ENCODE data around the gene ACYP2.
"Not testable (repeated sequence)": the region's sequence is repeated elsewhere in the genome, so short reads cannot be mapped to it uniquely, and the experiment has no call there.

The ACYP2 gene

DNA sequence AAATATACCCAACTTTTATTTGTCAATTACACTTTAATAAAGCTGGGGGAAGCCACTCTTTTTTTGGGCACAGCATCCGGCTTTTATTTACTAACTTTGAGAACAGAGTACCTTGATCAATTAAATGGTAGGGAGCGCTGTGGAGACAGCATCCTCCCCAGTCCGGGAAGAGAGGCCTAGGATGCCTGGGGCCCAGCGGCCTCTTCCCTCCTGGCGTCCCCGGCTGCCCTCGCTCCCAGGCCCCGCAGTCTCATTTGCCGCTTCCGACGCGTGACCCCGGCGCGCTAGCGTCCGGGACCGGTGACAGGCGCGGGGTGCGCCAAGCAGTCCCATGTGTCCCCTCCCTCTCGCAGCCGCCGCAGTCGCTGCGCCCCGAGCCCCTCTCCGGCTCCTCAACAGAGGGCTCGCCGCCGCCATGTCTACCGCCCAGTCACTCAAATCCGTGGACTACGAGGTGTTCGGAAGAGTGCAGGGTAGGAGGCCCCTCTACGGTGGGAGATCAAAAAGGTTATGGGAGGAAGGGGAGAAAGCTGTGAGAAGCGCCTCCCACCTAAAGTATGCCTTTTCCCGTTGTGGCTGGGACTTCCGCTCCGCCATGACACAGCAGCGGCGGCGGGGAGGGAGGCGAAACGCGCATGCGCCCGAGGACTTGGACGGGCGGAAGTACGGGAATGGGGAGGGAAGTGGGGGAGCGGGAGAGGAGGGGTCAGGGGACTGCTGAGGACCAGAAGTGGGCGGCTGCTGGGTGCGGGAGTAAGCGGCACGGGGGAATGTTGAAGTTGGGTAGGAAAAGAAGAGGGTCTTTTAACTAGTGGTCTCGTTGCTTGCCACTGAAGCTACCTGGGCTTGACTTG, at the start of gene ACYP2:
Gene ACYP2 (plus strand): TSS at position 332 of the 854 bp plus-strand sequence.
- ATAC-seq, result peak; percentile 80 to 82

DNA sequence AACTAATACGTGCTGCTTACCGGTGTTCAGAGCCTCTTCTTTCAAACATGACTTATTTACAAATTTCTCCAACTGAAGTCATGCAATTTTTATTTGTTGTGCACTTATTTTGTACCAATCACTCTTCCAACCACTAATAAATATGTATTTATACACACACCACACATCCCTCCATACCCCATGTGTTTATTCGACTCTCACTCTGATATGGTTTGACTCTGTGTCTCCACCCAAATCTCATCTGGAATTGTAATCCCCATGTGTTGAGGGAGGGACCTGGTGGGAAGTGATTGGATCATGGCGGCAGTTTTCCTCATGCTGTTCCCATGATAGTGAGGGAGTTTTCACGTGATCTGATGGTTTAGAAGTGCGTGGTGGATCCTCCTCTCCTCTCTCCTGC, 49.5 kb upstream of the ACYP2 start:
- ATAC-seq, result no peak

DNA sequence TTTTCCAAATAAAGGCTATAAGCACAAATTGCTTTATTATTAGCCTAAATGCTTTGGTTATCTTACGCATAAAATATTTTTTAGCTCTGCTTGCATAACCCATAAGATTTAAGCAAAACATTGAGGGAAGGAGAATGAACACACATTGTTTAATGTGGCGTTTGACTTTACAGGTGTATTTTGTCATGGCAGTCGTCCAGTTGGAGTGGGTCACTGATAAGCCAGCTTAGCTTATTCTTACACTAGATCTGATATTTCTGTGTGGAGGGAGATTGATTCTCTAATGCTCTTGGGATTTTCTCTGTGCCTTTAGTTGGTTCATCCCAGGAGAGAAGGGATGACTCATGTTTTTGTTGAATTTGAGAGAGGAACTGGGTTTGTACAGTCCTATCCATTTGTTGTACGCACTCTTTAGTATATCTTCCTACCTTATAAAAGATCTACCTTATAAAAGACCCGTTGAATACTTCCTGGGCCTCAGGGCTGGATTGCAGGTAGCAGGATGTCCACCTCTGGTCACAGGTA, 47.5 kb upstream of the ACYP2 start:
- no peak for ATAC-seq

DNA sequence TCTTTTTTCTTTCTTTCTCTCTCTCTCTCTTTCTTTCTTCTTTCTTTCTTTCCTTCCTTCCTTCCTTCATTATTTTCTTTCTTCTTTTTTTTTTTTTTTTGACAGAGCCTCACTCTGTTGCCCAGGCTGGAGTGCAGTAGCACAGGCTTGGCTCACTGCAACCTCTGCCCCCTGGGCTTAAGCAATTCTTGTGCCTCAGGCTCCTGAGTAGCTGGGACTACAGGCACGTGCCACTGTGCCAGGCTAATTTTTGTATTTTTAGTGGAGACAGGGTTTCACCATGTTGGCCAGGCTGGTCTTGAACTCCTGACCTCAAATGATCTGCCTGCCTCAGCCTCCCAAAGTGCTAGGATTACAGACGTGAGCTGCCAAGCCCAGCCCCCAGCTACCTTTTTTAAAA, 42.9 kb upstream of the ACYP2 start:
- ATAC-seq, result not testable (repeated sequence)

DNA sequence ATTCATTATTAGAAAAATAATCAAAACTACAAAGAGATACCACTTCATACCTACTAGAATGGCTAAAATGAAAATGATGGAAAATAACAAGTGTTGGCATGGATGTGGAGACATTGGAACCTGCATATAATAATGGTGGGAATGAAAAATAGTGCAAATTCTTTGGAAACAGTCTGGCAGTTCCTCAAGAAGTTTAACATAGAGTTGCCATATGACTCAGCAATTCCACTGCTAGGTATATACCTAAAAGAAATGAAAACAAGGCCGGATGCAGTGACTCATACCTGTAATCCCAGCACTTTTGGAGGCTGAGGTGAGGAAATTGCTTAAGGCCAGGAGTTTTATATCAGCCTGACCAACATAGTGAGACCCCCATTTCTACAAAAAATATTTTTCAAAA, 41.6 kb upstream of the ACYP2 start:
- peak in 1 of 2 donors; percentile 38 for ATAC-seq

DNA sequence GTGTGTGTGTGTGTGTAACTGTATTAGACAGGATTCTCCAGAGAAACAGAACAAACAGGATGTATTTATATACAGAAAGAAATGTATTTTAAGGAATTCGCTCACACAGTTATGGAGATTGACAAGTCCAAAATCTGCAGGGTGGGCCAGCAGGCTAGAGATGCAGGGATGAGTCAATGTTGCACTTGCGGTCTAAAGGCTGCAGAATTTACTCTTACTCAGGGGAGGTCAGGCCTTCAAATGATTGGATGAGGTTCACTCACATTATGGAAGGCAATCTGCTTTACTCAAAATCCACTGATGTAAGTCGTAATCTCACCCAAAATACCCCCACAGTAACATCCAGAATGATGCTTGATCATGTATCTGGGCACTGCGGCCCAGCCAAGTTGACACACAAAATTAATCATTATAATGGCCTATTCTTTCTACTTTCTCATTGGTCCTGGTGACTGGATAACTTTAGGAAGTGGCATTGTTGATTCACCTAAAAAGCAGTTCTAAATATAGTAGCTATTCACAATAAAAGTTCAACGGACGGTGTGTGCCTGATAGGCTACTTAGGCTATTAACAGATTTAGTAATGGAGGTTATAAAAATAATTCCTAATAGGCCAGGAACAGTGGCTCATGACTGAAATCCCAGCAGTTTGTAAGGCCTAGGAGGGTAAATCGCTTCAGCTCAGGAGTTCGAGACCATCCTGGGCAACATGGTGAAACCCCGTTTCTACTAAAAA, 40.6 kb upstream of the ACYP2 start:
- no peak for ATAC-seq

DNA sequence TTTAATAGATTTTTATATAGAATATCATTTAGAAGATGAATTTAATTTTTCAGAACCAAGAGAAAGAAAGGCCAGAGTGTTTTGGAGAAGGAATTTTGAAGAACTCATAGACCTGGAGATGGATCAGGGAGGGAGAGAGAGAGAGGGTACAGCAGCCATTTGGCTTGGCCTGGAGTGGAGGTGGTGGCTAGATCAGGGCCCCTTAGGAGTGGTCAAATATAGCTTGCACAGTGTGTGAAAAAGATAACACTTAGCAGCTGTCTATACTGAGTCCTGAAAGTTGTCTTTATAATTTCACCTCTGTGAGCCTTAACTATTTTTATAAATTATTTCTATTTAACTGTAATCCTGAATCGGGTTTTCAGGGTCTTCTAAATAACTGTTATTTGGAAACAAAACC, 38.8 kb upstream of the ACYP2 start:
- ATAC-seq, result no peak

DNA sequence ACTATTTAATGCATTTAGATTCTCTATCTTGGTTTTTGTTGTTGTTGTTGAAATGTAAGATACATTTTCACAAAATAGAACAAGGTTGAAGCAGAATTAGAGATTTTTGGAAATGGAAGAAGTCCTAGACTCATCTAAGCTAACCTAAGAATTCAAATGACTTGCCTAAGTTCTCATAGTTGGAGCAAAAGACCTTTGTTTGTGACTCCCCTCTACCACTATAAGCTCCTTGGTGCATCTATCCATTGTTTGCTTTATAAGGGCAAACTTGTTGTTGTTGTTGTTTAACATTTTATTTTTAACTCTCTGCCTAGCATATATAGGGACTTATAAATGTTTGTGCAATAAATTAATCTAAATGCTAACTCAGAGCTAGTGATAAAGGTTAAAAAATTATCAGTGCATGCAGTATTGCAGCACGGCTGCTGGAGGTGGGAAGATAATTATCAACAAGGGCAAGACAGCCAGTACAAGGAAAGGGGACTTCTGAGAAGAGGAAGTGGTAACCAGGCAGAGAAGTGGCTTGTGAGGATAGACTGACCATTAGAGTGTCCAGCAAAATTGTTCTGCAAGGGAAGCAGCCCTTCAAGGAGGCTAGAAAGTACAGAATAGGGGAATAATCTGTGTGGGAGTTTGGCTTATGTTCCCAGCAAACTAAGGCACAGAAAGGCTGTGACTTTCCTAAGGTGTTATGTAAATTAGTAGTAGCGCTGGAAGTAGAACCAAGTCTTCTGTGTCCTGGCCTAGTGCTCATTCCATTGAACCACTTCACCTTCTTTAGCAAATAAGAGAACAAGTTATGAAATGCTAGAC, 38.1 kb upstream of the ACYP2 start:
- ATAC-seq, result no peak

DNA sequence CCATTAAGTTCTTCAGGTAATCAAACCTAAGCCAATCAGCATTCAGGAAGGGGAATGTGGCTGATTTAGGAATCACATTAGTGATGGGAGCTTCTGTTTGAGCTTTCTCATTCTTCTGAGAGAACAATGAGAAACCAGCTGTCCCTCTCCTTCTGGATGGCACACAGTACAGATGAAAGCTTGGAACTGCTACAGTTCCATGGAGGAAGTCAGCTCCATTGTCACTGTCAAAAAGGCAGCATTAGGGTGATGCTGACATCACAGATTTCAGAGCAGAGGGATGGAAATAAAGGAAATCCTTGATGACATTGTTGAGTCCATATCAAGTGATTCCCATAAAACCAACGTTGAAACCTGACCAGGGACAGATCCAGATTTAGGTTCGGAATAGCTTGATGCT, 36.1 kb upstream of the ACYP2 start:
- no peak for ATAC-seq

DNA sequence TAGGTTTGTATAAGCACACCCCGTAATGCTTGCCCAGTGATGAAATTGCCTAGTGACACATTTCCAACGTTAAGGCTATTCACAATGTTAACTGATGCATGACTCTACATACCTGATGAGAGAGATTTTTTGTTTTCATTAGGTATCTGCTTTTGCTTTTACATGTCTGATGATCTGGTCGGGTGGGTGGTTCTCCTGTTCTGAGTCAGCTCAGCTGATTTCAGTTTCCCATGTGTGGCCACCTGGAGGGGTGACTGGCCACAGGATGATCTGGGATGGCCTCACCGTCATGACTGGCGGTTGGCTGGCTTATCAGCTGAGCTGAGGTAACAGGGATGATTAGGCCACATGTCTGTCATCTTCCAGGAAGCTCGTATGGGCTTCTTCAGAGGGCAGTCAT, 33.8 kb upstream of the ACYP2 start:
- peak; percentile 92 to 93 for ATAC-seq

DNA sequence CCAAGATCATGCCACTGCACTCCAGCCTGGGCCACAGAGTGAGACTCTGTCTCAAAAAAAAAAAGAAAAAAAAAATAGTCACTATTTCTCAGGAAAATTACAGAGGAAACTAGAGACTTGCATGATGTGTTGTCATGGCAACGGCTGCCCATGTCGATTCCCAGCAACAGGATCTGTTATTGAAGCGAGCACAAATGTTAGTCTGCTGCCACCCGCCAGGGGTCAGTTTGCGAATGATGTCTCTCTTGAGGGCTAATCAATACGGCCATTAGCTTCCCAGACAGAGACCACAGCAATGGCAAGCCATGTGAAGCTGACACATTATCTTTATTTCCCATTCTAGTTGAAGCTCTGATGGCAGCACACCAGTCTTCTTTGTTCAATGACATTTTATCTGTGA, 32.4 kb upstream of the ACYP2 start:
- no peak for ATAC-seq

DNA sequence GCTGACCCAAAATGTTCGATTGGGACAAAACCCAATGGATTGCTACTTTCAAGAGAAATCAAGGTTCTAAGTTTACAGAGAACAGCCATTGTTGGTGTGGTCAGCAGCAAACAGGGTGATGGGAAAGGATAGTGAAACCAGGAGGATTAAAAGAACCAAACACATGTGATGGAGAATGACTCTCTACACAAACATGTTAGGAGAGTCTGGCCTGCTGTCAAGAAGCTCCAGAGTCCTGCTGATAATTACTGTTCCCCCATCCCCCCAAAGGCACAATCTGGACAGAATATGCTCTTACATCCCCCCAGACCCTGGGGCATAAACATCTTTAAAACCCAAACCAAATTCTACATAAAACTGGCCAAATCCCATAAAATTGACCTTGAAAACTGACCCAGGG, 32.0 kb upstream of the ACYP2 start:
- no peak for ATAC-seq

DNA sequence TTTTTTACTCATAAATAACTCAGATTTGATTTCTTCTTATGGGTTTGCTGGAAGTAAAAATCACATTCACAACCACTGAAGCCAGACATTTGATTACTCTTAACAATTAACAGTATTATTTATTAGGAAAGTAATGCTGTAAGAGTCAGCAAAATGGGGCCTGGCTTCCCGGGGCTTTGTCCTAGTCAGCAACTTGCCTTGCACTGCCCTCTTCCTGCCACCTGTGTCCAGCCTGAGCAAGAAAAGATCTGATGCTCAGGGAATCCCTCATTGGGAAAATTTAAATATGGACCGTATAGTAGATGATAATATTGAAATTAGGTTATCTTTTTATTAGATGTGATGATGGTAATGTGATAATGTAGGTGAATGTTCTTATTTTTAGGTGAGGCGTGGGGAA, 30.8 kb upstream of the ACYP2 start:
- ATAC-seq, result no peak

DNA sequence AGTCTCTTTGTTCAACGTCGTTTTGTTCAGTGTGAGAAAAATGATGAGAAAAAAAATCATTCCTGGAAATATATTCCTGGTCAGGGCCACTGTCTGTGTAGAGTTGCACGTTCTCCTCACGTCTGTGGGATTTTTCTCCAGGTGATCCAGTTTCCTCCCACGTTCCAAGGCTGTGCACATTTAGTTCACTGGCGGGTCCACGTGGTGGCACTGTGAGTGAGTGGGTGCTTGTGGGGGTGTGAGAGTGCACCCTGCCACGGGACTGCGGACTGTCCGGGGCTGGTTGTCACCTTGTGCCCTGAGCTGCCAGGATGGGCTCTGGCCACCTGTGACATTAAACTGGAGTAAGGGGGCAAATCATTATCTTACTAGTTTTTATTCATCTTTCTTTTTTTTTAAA, 30.3 kb upstream of the ACYP2 start:
- no peak for ATAC-seq

DNA sequence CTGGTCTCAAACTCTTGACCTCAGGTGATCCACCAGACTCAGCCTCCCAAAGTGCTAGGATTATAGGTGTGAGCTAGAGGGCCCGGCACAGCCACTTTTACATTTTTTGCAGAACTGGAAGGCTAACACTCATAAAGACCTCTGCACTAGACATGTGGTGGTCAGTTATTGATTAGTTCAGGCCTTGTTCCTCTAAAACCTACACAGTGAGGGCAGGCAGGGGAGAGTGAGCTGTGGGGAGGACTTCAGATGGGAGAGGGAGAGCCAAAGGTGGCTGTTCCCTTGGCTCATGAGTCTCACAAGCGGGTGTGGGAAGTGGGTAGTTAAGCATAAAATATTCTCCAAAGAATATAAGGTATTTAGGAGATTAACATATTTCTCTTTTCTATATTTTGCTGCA, 29.3 kb upstream of the ACYP2 start:
- no peak for ATAC-seq

DNA sequence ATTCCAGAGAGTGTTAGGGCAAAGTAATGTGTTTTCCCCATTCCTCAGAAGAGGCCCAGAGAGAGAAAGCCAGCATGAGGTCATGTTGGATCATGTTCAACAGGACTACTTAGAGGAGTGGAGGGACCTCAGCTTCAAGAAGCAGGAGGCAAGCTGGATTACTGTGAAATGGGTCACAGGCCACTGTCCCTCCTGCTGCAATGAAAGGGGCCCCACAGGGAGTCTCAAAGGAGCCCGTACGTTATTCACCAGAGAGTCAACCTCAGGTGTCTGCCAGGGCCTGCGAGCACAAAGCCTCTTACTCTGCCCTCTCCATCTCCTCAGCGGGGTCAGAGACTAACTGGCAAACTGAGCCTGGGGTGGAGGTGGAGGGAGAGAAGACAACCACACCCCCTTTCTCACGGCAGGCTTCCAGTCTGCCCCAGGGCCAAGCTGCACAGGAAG, 27.2 kb upstream of the ACYP2 start:
- ATAC-seq, result no peak

DNA sequence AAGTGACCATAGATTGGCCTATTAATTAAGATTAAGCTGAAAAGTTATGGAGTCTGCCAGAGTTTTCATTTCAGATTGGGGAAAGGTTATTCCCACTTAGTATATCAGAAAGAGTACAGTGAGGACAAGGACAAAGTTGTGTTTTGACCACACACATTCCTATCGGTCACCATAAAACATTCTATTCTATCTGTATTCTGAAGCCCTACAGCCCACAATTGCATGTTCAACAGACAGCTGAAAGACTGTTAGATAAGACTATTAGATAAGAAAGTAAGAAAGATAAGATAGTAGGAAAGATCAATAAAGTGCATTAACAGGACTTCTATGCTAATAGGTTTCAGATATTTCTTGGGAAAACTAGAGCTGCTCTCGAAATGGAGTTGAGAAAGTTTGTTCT, 26.7 kb upstream of the ACYP2 start:
- ATAC-seq, result no peak

DNA sequence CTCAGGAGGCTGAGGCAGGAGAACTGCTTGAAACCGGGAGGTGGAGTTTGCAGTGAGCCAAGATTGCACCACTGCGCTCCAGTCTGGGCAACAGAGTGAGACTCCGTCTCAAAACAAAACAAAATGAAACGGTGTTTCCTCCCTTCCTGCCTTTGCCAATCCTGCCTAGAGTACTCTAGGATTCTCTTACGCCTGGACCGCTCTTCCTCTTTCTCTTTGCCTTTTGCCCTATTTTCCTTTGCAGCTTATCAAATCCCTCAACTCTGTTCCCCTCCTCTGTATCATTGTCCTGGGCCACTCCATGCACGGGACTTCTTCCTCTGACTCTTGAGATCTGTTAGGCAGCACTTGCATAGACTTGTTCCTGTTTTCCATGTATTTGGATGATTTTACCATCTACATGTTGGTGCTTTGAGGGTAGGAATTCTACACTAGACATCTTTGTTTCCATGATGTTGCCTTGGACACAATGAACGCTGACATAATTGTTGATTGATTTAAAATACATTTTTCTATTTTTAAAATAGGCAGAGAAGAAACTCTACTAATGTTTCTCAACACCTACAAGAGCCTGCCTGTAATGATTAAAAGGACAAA, 24.8 kb upstream of the ACYP2 start:
- no peak for ATAC-seq

DNA sequence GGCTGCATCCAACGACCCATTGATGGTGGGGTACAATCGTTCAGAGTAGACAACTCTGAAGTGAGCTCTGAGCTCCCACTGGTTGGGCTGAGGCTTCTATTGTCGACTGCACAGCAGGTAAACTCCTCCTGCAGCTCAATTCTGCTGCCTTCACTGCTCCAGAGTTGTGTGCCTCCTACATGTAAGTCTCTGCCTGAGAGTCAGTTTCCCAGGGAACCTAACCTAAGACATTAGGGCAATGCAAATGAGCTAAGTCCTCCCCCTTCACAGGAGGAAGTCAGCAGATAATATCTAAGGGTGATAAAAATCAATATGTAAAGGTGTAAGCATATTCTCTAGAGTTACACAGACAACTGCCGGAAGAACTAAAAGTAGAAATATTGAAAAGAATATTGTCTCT, 22.5 kb upstream of the ACYP2 start:
- peak; percentile 61 to 62 for ATAC-seq

DNA sequence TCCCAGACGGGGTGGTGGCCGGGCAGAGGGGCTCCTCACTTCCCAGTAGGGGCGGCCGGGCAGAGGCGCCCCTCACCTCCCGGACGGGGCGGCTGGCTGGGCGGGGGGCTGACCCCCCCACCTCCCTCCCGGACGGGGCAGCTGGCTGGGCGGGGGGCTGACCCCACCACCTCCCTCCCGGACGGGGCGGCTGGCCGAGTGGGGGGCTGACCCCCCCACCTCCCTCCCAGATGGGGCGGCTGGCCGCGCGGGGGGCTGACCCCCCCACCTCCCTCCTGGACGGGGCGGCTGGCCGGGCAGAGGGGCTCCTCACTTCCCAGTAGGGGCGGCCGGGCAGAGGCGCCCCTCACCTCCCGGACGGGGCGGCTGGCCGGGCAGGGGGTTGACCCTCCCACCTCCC, 20.0 kb upstream of the ACYP2 start:
- ATAC-seq, result not testable (repeated sequence)

DNA sequence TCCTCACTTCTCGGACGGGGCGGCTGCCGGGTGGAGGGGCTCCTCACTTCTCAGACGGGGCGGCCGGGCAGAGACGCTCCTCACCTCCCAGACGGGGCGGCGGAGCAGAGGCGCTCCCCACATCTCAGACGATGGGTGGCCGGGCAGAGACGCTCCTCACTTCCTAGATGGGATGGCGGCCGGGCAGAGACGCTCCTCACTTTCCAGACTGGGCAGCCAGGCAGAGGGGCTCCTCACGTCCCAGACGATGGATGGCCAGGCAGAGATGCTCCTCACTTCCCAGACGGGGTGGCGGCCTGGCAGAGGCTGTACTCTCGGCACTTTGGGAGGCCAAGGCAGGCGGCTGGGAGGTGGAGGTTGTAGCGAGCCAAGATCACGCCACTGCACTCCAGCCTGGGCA, 19.3 kb upstream of the ACYP2 start:
- ATAC-seq, result not testable (repeated sequence)

DNA sequence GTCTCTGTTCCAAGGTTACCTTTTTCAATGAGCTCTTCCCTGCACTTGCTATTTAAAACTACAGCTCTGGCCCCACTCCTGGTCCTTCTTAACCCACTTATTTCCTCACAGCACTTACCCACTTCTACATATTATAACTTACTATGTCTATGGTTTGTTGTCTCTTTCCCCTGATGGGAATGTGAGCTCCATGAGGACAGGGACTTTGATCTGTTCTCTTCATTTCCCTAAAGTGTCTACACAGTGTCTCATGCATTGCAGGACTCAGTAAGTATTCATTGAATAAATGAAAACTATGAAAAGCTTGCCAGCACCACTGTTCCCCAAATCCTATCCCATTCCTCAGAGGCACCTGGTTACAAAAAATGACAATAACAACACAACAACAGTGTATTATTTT, 18.3 kb upstream of the ACYP2 start:
- no peak for ATAC-seq

DNA sequence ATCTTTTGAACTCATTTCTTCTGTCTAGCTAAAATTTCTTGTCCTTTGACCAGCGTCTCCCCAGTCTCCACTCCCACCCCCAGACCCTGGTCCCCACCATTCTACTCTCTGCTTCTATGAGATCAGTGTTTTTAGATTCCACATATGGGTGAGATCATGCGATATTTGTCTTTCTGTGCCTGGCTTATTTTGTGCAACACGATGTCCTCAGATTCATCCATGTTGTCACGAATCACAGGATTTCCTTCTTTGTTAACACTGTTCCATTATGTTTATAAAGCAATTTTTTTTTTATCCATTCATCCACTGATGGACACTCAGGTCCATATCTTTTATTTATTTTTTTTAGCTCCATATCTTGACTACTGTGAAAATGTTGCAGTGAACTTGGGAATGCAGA, 16.0 kb upstream of the ACYP2 start:
- ATAC-seq, result no peak

Data from activated CD4-positive, CD25-positive, alpha-beta regulatory T cell treated with anti-CD3 and anti-CD28 coated beads, Interleukin-2, amount 50 U/mL, for 24 hours (primary cell).